SK-N-SH (cell line): ENCODE measurements around the gene DCDC1. TPM values are rescaled to one million over a fixed set of nuclear protein-coding genes. Genes with fewer than 3 reads are reported as not detected.

Experiments used
- CTCF ChIA-PET: fragments of 300-600, 350-600 bp; formaldehyde crosslinking; extraction: SDS; loops from one replicate; lab custom pipeline; 2021; lab: Yijun Ruan, JAX
- POLR2A ChIA-PET: fragments of 350-600 bp; sonication (Branson Sonifier 250); formaldehyde crosslinking; extraction: SDS; loops from one replicate; lab custom pipeline; 2020; ENCODE audit warnings: antibody characterized with exemption, inconsistent platforms; lab: Yijun Ruan, JAX
- DNase-seq: peaks from one replicate; pipeline ENCODE4 v3.0.0; 2012
- H2AFZ ChIP-seq: fragments of 200-600 bp; sonication (generic); 2 replicates; pipeline ENCODE4 v1.8.1; 2016; ENCODE audit warnings: antibody characterized with exemption, mild to moderate bottlenecking, low read depth
- H3F3A ChIP-seq: fragments of 200-600 bp; sonication (generic); replicated peaks from 2 replicates; pipeline ENCODE3; 2016; ENCODE audit warnings: antibody characterized with exemption, mild to moderate bottlenecking; ENCODE audit not compliant: insufficient read depth
- H3K27ac ChIP-seq, 2 experiments: fragments of 200-500 bp in 1 of 2; fragments of 200-600 bp in 1 of 2; sonication (Bioruptor generic) in 1 of 2; sonication (generic), shearing (Covaris generic) in 1 of 2; 2 replicates each; pipeline versions ENCODE4 v1.5.1 to v1.6.1; 2014 to 2016; ENCODE audit warnings: low read depth in 2 of 2, inconsistent platforms in 1 of 2, low read length in 1 of 2, mild to moderate bottlenecking in 1 of 2, mixed read lengths in 1 of 2
- H3K27me3 ChIP-seq: fragments of 200-600 bp; sonication (generic), shearing (Covaris generic); 2 replicates; pipeline ENCODE4 v1.6.1; 2016; ENCODE audit warnings: mixed run types; ENCODE audit not compliant: insufficient read depth
- H3K36me3 ChIP-seq, 2 experiments: fragments of 200-500 bp in 1 of 2; fragments of 200-600 bp in 1 of 2; sonication (Bioruptor generic) in 1 of 2; sonication (generic) in 1 of 2; replicated peaks in 1 of 2; 2 replicates each; pipeline versions ENCODE3 to v1.5.1; 2014 to 2016; ENCODE audit warnings: low read length in 1 of 2, mild to moderate bottlenecking in 1 of 2; ENCODE audit not compliant: insufficient read depth in 2 of 2, control insufficient read depth in 1 of 2
- H3K4me1 ChIP-seq, 2 experiments: fragments of 200-500 bp in 1 of 2; fragments of 200-600 bp in 1 of 2; sonication (Bioruptor generic) in 1 of 2; sonication (generic), shearing (Covaris generic) in 1 of 2; 2 replicates each; pipeline versions ENCODE4 v1.5.1 to v1.6.1; 2014 to 2016; ENCODE audit warnings: low read depth in 1 of 2, low read length in 1 of 2, mixed run types in 1 of 2; ENCODE audit not compliant: insufficient read depth in 2 of 2, control insufficient read depth in 1 of 2
- H3K4me2 ChIP-seq: fragments of 200-600 bp; sonication (generic), shearing (Covaris generic); 2 replicates; pipeline ENCODE4 v1.6.1; 2017; ENCODE audit warnings: mixed run types
- H3K4me3 ChIP-seq, 2 experiments: fragments of 200-500 bp in 1 of 2; fragments of 200-600 bp in 1 of 2; sonication (Bioruptor generic) in 1 of 2; sonication (generic), shearing (Covaris generic) in 1 of 2; 2 replicates each; pipeline versions ENCODE4 v1.5.1 to v1.8.1; 2014 to 2016; ENCODE audit warnings: low read depth in 2 of 2, inconsistent platforms in 1 of 2, low read length in 1 of 2, mild to moderate bottlenecking in 1 of 2, mixed read lengths in 1 of 2, moderate library complexity in 1 of 2
- H3K79me2 ChIP-seq: fragments of 200-600 bp; sonication (generic); 2 replicates; pipeline ENCODE4 v1.8.1; 2017; ENCODE audit warnings: mild to moderate bottlenecking; ENCODE audit not compliant: insufficient read depth
- H3K9ac ChIP-seq: fragments of 200-600 bp; sonication (generic); 2 replicates; pipeline ENCODE4 v1.6.1; 2017; ENCODE audit warnings: mixed run types
- H3K9me2 ChIP-seq: fragments of 200-600 bp; sonication (generic); 2 replicates; pipeline ENCODE4 v1.6.1; 2017; ENCODE audit warnings: mixed run types
- H3K9me3 ChIP-seq: fragments of 200-600 bp; sonication (generic); 2 replicates; pipeline ENCODE4 v1.6.1; 2017; ENCODE audit warnings: mixed run types, mild to moderate bottlenecking, moderate library complexity
- H4K20me1 ChIP-seq: fragments of 200-600 bp; sonication (generic); 2 replicates; pipeline ENCODE4 v1.6.1; 2017; ENCODE audit warnings: mild to moderate bottlenecking, mixed run types; ENCODE audit not compliant: insufficient read depth
- MEF2A ChIP-seq: IDR thresholded peaks from 2 replicates; pipeline ENCODE4 v1.4.0; 2012; ENCODE audit warnings: low read depth, borderline replicate concordance
- NFIC ChIP-seq: IDR thresholded peaks from 2 replicates; pipeline ENCODE4 v1.4.0; 2012; ENCODE audit warnings: borderline replicate concordance
- NRF1 ChIP-seq: IDR thresholded peaks from 2 replicates; pipeline ENCODE4 v1.6.1; 2012; ENCODE audit warnings: low read depth, mild to moderate bottlenecking, low read length
- RXRA ChIP-seq: IDR thresholded peaks from 2 replicates; pipeline ENCODE4 v1.4.0; 2012; ENCODE audit warnings: low read depth, mild to moderate bottlenecking, borderline replicate concordance
- TCF12 ChIP-seq: IDR thresholded peaks from 2 replicates; pipeline ENCODE4 v1.4.0; 2012
- USF2 ChIP-seq: fragments of 150-350 bp; IDR thresholded peaks from 2 replicates; pipeline ENCODE4 v1.6.1; 2017; ENCODE audit warnings: antibody characterized with exemption, low read length, low read depth, borderline replicate concordance
- WGBS: methylation state at CpG from one replicate; pipeline ENCODE4 v1.1.6; 2017; ENCODE audit warnings: low lambda C conversion rate; 5-methylcytosine and 5-hydroxymethylcytosine counted together
- polyA plus RNA-seq, 3 experiments: library from polyadenylated mRNA; depleted of rRNA; stranded (reverse); fragments of >200 nt; gene quantifications; 2 replicates each; pipeline ENCODE4 v1.2.3, GENCODE V29; 2012
- TF ChIP-seq, protein P1 (sequence below): fragments of 200-600 bp; sonication (generic); IDR thresholded peaks from 2 replicates; pipeline ENCODE4 v1.6.1; 2017; ENCODE audit warnings: antibody characterized with exemption, mild to moderate bottlenecking, moderate library complexity

The DCDC1 gene
- polyA plus RNA-seq, 1 of the 3 experiments (the other 2 are of a cell fraction) = 0.12 TPM

GRCh38 chr11:31199378-31199777 is 170.2 kb downstream of the DCDC1 start (continued):
- TF ChIP-seq RXRA (no peak), MEF2A (no peak)

DNA sequence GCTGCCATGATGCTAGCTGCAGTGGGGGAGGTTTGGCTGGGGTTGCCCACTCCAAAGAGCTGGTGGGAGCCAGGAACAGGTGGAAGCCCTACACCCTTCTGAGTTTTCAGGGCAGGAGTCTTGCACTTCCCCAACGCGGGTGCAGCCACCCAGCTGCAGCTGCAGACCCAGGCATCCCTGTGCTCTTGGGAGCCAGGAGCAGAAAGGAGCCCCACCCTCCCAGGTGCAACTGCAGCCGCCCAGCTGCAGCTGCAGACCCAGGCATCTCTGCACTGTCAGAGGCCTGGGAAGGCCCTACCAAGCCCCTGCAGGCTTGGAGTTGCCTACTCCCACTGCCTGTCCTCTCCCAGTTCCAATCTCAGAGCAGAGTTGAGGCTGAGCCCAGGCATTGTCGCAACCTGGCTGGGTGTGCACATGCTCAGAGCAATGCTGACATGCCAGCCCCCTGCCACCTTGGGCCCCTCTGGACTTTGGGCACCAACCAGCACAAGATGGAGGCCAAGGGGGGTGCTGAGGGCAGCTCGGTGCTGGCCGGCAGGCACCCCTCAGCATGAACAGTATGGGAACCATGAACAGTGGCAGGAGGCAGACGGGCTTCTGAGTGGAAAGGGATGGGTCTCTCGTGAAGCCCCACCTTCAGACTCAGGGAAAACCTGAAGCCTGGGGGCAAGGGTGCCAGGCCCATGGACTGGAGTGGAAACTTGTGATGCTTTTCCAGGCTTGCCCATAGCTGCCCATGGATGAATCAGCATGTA is 195.4 kb downstream of the DCDC1 start:
- Histone ChIP-seq H3K27ac (no peak overlapping the region), H3K4me1 (no peaks in the 10 kb centered on the region), H3F3A (no peaks in the 10 kb centered on the region), H4K20me1 (no peaks in the 10 kb centered on the region), H3K4me3 (no peak overlapping the region)
- CTCF ChIA-PET = no interaction called here
- TF ChIP-seq NFIC = no peak
- TF ChIP-seq TCF12 = no peak
- TF ChIP-seq NRF1 = no peak
- TF ChIP-seq MEF2A = no peak
- TF ChIP-seq, all 33 proteins: peak for 0
- no peaks in the 10 kb centered on the region for H3K79me2 ChIP-seq
- H3K9me3 ChIP-seq = no peaks in the 10 kb centered on the region
- no peaks in the 10 kb centered on the region for H3K27me3 ChIP-seq
- DNase-seq = no peak
- no peaks in the 10 kb centered on the region for H3K36me3 ChIP-seq
- H2AFZ ChIP-seq = no peak overlapping the region
- no peak overlapping the region for H3K9ac ChIP-seq
- WGBS = 4% methylated on average over 4 of the region's 8 CpGs
- no peaks in the 10 kb centered on the region for H3K9me2 ChIP-seq
- POLR2A ChIA-PET = no interaction called here
- no peak overlapping the region for H3K4me2 ChIP-seq

- H3K27me3 ChIP-seq = no peaks in the 10 kb centered on the region
- H3K4me1 ChIP-seq = peaks cover 0 to 22% of the 10 kb centered on the region in 2 experiments; a peak in 1 of 4 replicates
- no peak for DNase-seq
- H3K36me3 ChIP-seq = no peaks in the 10 kb centered on the region
- no peak overlapping the region for H3K9ac ChIP-seq
- H3K4me2 ChIP-seq = no peak overlapping the region
- H3K9me3 ChIP-seq = no peaks in the 10 kb centered on the region
- CTCF ChIA-PET = no interaction called here
- H3F3A ChIP-seq = no peaks in the 10 kb centered on the region
- no peaks in the 10 kb centered on the region for H3K9me2 ChIP-seq
- no peak overlapping the region for H3K4me3 ChIP-seq
- no peak for TF ChIP-seq USF2
- TF ChIP-seq, protein P1, sequence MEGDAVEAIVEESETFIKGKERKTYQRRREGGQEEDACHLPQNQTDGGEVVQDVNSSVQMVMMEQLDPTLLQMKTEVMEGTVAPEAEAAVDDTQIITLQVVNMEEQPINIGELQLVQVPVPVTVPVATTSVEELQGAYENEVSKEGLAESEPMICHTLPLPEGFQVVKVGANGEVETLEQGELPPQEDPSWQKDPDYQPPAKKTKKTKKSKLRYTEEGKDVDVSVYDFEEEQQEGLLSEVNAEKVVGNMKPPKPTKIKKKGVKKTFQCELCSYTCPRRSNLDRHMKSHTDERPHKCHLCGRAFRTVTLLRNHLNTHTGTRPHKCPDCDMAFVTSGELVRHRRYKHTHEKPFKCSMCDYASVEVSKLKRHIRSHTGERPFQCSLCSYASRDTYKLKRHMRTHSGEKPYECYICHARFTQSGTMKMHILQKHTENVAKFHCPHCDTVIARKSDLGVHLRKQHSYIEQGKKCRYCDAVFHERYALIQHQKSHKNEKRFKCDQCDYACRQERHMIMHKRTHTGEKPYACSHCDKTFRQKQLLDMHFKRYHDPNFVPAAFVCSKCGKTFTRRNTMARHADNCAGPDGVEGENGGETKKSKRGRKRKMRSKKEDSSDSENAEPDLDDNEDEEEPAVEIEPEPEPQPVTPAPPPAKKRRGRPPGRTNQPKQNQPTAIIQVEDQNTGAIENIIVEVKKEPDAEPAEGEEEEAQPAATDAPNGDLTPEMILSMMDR = peak; percentile 42
- TF ChIP-seq, all 33 proteins: peak for 1
- WGBS = 58% methylated on average over 5 of the region's 5 CpGs
- H4K20me1 ChIP-seq = no peaks in the 10 kb centered on the region
- H3K79me2 ChIP-seq = no peaks in the 10 kb centered on the region
- no peak overlapping the region for H2AFZ ChIP-seq
- no peak overlapping the region for H3K27ac ChIP-seq
- POLR2A ChIA-PET = no interaction called here
Observed at GRCh38 chr11:31160504-31161422, 208.8 kb downstream of the DCDC1 start.
